HG03039 (cell line): ENCODE data around the gene KCNT1.

Experiments
- ATAC-seq: cut with Tn5 transposase; IDR thresholded peaks from one replicate; pipeline ENCODE4 v1.9.1; 2021; ENCODE audit warnings: mild to moderate bottlenecking, moderate library complexity; ENCODE audit not compliant: unreplicated experiment

KCNT1 gene

GRCh38 chr9:135840539-135840938, 138.6 kb downstream of the KCNT1 start:
- no peak for ATAC-seq
